ENCODE measurements around the gene SSBP1. TPM values are rescaled to one million over a fixed set of nuclear protein-coding genes. Genes with fewer than 3 reads are reported as not detected.

The SSBP1 gene
- polyA plus RNA-seq, 3 donors: 66.9 to 197 (median 184) TPM

- H3K4me3 Mint-ChIP-seq: no peak overlapping the region
- TF ChIP-seq CTCF (IDR thresholded peaks at IDR 0.05): no peak
- DNase-seq: no peak
- peaks cover 5% of the 10 kb centered on the region in 2 donors for H3K36me3 Mint-ChIP-seq
- no peak overlapping the region for H3K27ac ChIP-seq (ENCODE audit: low read depth in 1 of 2, low read length in 2 of 2)
- H2AFZ ChIP-seq (ENCODE audit: insufficient read depth, low read depth, low read length, poor library complexity, severe bottlenecking): no peak overlapping the region
- intact Hi-C loops (cut with micrococcal nuclease): no loop called here
- H3K27me3 ChIP-seq (ENCODE audit: control insufficient read depth in 2 of 2, insufficient read depth in 2 of 2, low read length in 2 of 2): peaks cover 0 to 4% of the 10 kb centered on the region in 2 donors
- no peaks in the 10 kb centered on the region for H3K9me3 Mint-ChIP-seq
- no peaks in the 10 kb centered on the region for H3K79me2 ChIP-seq (ENCODE audit: insufficient read depth, low read length)
- peaks cover 9 to 10% (median 10%) of the 10 kb centered on the region in 3 donors for H3K27me3 Mint-ChIP-seq (ENCODE audit: low read depth in 3 of 3)
- no peaks in the 10 kb centered on the region for H3K9me3 ChIP-seq (replicated peaks in 1 of 2; ENCODE audit: control insufficient read depth in 1 of 2, insufficient read depth in 1 of 2, low read length in 2 of 2)
- peak overlapping the region in 3 of 7 donors; percentile 40 to 69 (median 48) for H3K27ac Mint-ChIP-seq
- no peak overlapping the region for H3K9ac ChIP-seq (ENCODE audit: insufficient read depth, low read length, poor library complexity, severe bottlenecking)
- no CpG with 5 or more reads among the region's 2 CpGs for WGBS (ENCODE audit: insufficient coverage)
- H3K4me3 ChIP-seq (replicated peaks in 1 of 3; ENCODE audit: low read depth in 2 of 3, low read length in 3 of 3): no peak overlapping the region
- H3K4me1 ChIP-seq (ENCODE audit: control insufficient read depth in 1 of 2, insufficient read depth in 2 of 2, low read length in 2 of 2): peaks cover 16 to 24% of the 10 kb centered on the region in 2 donors
- H4K20me1 ChIP-seq (ENCODE audit: insufficient read depth, low read length): no peaks in the 10 kb centered on the region
- peaks cover 46% of the 10 kb centered on the region for H3K4me1 Mint-ChIP-seq
- no peaks in the 10 kb centered on the region for H3K36me3 ChIP-seq (replicated peaks in 1 of 2; ENCODE audit: control insufficient read depth in 1 of 2, insufficient read depth in 2 of 2, low read length in 2 of 2)
- no peak overlapping the region for H3K4me2 ChIP-seq (replicated peaks; ENCODE audit: extremely low read depth, low read length, poor library complexity, severe bottlenecking)
Observed at GRCh38 chr7:141696348-141696747, 41.8 kb upstream of the SSBP1 start.

- Mint-ChIP-seq H3K4me3 (peak overlapping the region in 1 of 2 donors; percentile 56), H3K36me3 (peaks cover 5% of the 10 kb centered on the region in 2 donors), H3K9me3 (no peaks in the 10 kb centered on the region), H3K4me1 (peaks cover 47% of the 10 kb centered on the region), H3K27me3 (ENCODE audit: low read depth in 3 of 3) (peaks cover 11 to 12% (median 12%) of the 10 kb centered on the region in 3 donors), H3K27ac (no peak overlapping the region)
- Histone ChIP-seq H3K27me3 (ENCODE audit: control insufficient read depth in 2 of 2, insufficient read depth in 2 of 2, low read length in 2 of 2) (peaks cover under 1 to 4% of the 10 kb centered on the region in 2 donors), H3K9me3 (replicated peaks in 1 of 2; ENCODE audit: control insufficient read depth in 1 of 2, insufficient read depth in 1 of 2, low read length in 2 of 2) (no peaks in the 10 kb centered on the region), H3K4me3 (replicated peaks in 1 of 3; ENCODE audit: low read depth in 2 of 3, low read length in 3 of 3) (no peak overlapping the region), H3K9ac (ENCODE audit: insufficient read depth, low read length, poor library complexity, severe bottlenecking) (no peak overlapping the region), H3K4me1 (ENCODE audit: control insufficient read depth in 1 of 2, insufficient read depth in 2 of 2, low read length in 2 of 2) (peaks cover 17 to 26% of the 10 kb centered on the region in 2 donors), H3K79me2 (ENCODE audit: insufficient read depth, low read length) (no peaks in the 10 kb centered on the region), H4K20me1 (ENCODE audit: insufficient read depth, low read length) (no peaks in the 10 kb centered on the region), H3K4me2 (replicated peaks; ENCODE audit: extremely low read depth, low read length, poor library complexity, severe bottlenecking) (no peak overlapping the region), H3K36me3 (replicated peaks in 1 of 2; ENCODE audit: control insufficient read depth in 1 of 2, insufficient read depth in 2 of 2, low read length in 2 of 2) (no peaks in the 10 kb centered on the region), H2AFZ (ENCODE audit: insufficient read depth, low read depth, low read length, poor library complexity, severe bottlenecking) (no peak overlapping the region), H3K27ac (ENCODE audit: low read depth in 1 of 2, low read length in 2 of 2) (no peak overlapping the region)
- DNase-seq: no peak
- WGBS (ENCODE audit: insufficient coverage): 46% methylated on average over 5 of the region's 10 CpGs
- TF ChIP-seq CTCF (IDR thresholded peaks at IDR 0.05): no peak
- intact Hi-C loops (cut with micrococcal nuclease): no loop called here
Observed at GRCh38 chr7:141697211-141697871, 40.8 kb upstream of the SSBP1 start.

Measured in CD14-positive monocyte (primary cell).